NCI-H446 treated with DMSO at 0.1 percent for 48 hours (cell line): Measurements from ENCODE around the gene HDAC9.
"Not testable (repeated sequence)": the region's sequence is repeated elsewhere in the genome, so short reads cannot be mapped to it uniquely, and the experiment has no call there.

Experiments
- DNase-seq: peaks from one replicate; lab custom pipeline; 2025; lab: John Stamatoyannopoulos, UW

The HDAC9 gene

GRCh38 chr7:18727115-18727870 lies 231.7 kb downstream of the HDAC9 start:
- no peak for DNase-seq

GRCh38 chr7:18736012-18736411 lies 240.5 kb downstream of the HDAC9 start:
- DNase-seq, result not testable (repeated sequence)

GRCh38 chr7:18740579-18740988 lies 245.0 kb downstream of the HDAC9 start:
- DNase-seq, result no peak

GRCh38 chr7:18753972-18754610 lies 258.5 kb downstream of the HDAC9 start:
- no peak for DNase-seq

- no peak for DNase-seq
Observed at GRCh38 chr7:18754766-18755165, 259.2 kb downstream of the HDAC9 start.

GRCh38 chr7:18755793-18756192 lies 260.2 kb downstream of the HDAC9 start:
- DNase-seq, result no peak

GRCh38 chr7:18756378-18757050 lies 261.0 kb downstream of the HDAC9 start:
- DNase-seq, result no peak

- no peak for DNase-seq
Observed at GRCh38 chr7:18760046-18760445, 264.5 kb downstream of the HDAC9 start.

GRCh38 chr7:18760631-18761445 lies 265.3 kb downstream of the HDAC9 start:
- DNase-seq, result no peak

- no peak for DNase-seq
Observed at GRCh38 chr7:18762189-18762588, 266.6 kb downstream of the HDAC9 start.

- no peak for DNase-seq
Observed at GRCh38 chr7:18768256-18768655, 272.7 kb downstream of the HDAC9 start.

GRCh38 chr7:18770154-18770811 lies 274.7 kb downstream of the HDAC9 start:
- no peak for DNase-seq

- DNase-seq, result no peak
Observed at GRCh38 chr7:18770822-18771221, 275.3 kb downstream of the HDAC9 start.

- DNase-seq, result no peak
Observed at GRCh38 chr7:18771834-18772566, 276.5 kb downstream of the HDAC9 start.

- DNase-seq, result no peak
Observed at GRCh38 chr7:18772567-18772965, 277.0 kb downstream of the HDAC9 start.

GRCh38 chr7:18777314-18777713 lies 281.8 kb downstream of the HDAC9 start:
- DNase-seq, result no peak

GRCh38 chr7:18778594-18778993 lies 283.0 kb downstream of the HDAC9 start:
- no peak for DNase-seq

GRCh38 chr7:18780266-18780665 lies 284.7 kb downstream of the HDAC9 start:
- no peak for DNase-seq

GRCh38 chr7:18780938-18781337 lies 285.4 kb downstream of the HDAC9 start:
- DNase-seq, result no peak

GRCh38 chr7:18786196-18786727 lies 290.7 kb downstream of the HDAC9 start:
- no peak for DNase-seq

- DNase-seq, result no peak
Observed at GRCh38 chr7:18786796-18787195, 291.2 kb downstream of the HDAC9 start.
